GM23338 (cell line): ENCODE measurements around the gene ZNF585A.

Experiments
- CREB1 ChIP-seq: fragments of 250-450 bp; sonication (Bioruptor Pico); IDR thresholded peaks from 2 replicates; pipeline ENCODE4 v1.5.0; 2020; ENCODE audit warnings: low read depth, mild to moderate bottlenecking, moderate library complexity
- ETS1 ChIP-seq: IDR thresholded peaks from 2 replicates; pipeline ENCODE4 v1.6.1; 2016; ENCODE audit warnings: antibody characterized with exemption
- EZH2 ChIP-seq: fragments of 200-600 bp; sonication (generic); IDR thresholded peaks from one replicate; pipeline ENCODE4 v1.8.0; 2017; ENCODE audit warnings: antibody characterized with exemption, mild to moderate bottlenecking, low read depth; ENCODE audit not compliant: unreplicated experiment
- EZH2phosphoT487 ChIP-seq: fragments of 200-600 bp; sonication (generic); IDR thresholded peaks from one replicate; pipeline ENCODE4 v1.8.1; 2018; ENCODE audit warnings: antibody characterized with exemption; ENCODE audit not compliant: unreplicated experiment
- JUNB ChIP-seq: IDR thresholded peaks from one replicate; pipeline ENCODE4 v1.6.1; 2016; ENCODE audit warnings: antibody characterized with exemption; ENCODE audit not compliant: unreplicated experiment
- NANOG ChIP-seq: IDR thresholded peaks from 2 replicates; pipeline ENCODE4 v1.6.1; 2016; ENCODE audit warnings: antibody characterized with exemption, borderline replicate concordance
- POLR2AphosphoS5 ChIP-seq: IDR thresholded peaks from 2 replicates; pipeline ENCODE4 v1.6.1; 2016; ENCODE audit warnings: antibody characterized with exemption, low read depth
- ZNF462 ChIP-seq: fragments of 250-450 bp; sonication (Bioruptor Pico); IDR thresholded peaks from 2 replicates; pipeline ENCODE4 v1.5.0; 2020; ENCODE audit warnings: mild to moderate bottlenecking, moderate library complexity
- TF ChIP-seq, protein P1 (sequence below), 2 experiments: fragments of 200-600 bp in 1 of 2; sonication (generic) in 1 of 2; conservative IDR thresholded peaks; 2 replicates each; pipeline versions ENCODE4 v1.5.1 to v1.6.1; 2016 to 2017; ENCODE audit warnings: antibody characterized with exemption in 2 of 2, low read depth in 2 of 2, mild to moderate bottlenecking in 2 of 2, moderate library complexity in 1 of 2
- TF ChIP-seq, protein P2 (sequence below): IDR thresholded peaks from one replicate; pipeline ENCODE4 v1.6.1; 2018; ENCODE audit warnings: antibody characterized with exemption; ENCODE audit not compliant: unreplicated experiment

DNA sequence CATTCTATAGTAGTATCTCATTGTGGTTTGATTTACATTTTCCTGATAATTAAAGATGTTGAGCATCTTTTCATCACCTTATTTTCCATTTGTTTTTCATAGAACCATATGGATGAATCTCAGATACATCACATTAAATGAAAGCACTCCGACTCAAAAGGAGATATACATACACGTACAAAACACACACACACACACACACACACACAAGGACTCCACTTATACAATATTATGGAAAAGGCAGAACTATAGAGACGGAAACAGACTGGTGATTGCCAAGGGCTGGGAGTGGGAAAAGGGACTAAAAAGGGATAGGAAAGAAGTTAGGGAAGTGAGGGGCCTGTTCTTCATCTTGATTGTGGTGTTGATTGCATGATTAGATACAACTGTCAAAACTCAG is 24.3 kb downstream of the ZNF585A start:
- TF ChIP-seq EZH2: no peak
- TF ChIP-seq, protein P1, sequence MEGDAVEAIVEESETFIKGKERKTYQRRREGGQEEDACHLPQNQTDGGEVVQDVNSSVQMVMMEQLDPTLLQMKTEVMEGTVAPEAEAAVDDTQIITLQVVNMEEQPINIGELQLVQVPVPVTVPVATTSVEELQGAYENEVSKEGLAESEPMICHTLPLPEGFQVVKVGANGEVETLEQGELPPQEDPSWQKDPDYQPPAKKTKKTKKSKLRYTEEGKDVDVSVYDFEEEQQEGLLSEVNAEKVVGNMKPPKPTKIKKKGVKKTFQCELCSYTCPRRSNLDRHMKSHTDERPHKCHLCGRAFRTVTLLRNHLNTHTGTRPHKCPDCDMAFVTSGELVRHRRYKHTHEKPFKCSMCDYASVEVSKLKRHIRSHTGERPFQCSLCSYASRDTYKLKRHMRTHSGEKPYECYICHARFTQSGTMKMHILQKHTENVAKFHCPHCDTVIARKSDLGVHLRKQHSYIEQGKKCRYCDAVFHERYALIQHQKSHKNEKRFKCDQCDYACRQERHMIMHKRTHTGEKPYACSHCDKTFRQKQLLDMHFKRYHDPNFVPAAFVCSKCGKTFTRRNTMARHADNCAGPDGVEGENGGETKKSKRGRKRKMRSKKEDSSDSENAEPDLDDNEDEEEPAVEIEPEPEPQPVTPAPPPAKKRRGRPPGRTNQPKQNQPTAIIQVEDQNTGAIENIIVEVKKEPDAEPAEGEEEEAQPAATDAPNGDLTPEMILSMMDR (conservative IDR thresholded peaks at IDR 0.05; ENCODE audit: low read depth in 2 of 2): no peak
- TF ChIP-seq NANOG: no peak
- TF ChIP-seq, protein P2, sequence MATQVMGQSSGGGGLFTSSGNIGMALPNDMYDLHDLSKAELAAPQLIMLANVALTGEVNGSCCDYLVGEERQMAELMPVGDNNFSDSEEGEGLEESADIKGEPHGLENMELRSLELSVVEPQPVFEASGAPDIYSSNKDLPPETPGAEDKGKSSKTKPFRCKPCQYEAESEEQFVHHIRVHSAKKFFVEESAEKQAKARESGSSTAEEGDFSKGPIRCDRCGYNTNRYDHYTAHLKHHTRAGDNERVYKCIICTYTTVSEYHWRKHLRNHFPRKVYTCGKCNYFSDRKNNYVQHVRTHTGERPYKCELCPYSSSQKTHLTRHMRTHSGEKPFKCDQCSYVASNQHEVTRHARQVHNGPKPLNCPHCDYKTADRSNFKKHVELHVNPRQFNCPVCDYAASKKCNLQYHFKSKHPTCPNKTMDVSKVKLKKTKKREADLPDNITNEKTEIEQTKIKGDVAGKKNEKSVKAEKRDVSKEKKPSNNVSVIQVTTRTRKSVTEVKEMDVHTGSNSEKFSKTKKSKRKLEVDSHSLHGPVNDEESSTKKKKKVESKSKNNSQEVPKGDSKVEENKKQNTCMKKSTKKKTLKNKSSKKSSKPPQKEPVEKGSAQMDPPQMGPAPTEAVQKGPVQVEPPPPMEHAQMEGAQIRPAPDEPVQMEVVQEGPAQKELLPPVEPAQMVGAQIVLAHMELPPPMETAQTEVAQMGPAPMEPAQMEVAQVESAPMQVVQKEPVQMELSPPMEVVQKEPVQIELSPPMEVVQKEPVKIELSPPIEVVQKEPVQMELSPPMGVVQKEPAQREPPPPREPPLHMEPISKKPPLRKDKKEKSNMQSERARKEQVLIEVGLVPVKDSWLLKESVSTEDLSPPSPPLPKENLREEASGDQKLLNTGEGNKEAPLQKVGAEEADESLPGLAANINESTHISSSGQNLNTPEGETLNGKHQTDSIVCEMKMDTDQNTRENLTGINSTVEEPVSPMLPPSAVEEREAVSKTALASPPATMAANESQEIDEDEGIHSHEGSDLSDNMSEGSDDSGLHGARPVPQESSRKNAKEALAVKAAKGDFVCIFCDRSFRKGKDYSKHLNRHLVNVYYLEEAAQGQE: no peak
- TF ChIP-seq POLR2AphosphoS5: no peak
- TF ChIP-seq EZH2phosphoT487: no peak
- no peak for TF ChIP-seq JUNB
- no peak for TF ChIP-seq CREB1 (CRISPR knock-in tag)
- no peak for TF ChIP-seq ZNF462 (CRISPR knock-in tag)
- TF ChIP-seq ETS1: no peak
